GM12878 (cell line): ENCODE measurements around the gene PUM2. TPM values are rescaled to one million over a fixed set of nuclear protein-coding genes. Genes with fewer than 3 reads are reported as not detected.

Experiments
- ATAC-seq: fragments of 200-7000 bp; cut with Tn5 transposase; 3 replicates; pipeline ENCODE4 v1.9.1; 2020; ENCODE audit warnings: mild to moderate bottlenecking, moderate library complexity
- BruUV-seq: library from RNA; stranded (reverse); fragments of 400-500 nt; replicated peaks from 2 replicates; lab custom pipeline; 2021; lab: Mats Ljungman, UMichigan
- CTCF ChIA-PET: fragments of 300-600 bp; sonication (Branson Sonifier 250); formaldehyde crosslinking; extraction: SDS; loops from one replicate; lab custom pipeline; 2021; ENCODE audit warnings: inconsistent platforms; lab: Yijun Ruan, JAX
- POLR2A ChIA-PET: fragments of 350-600 bp; formaldehyde crosslinking; extraction: SDS; loops from one replicate; lab custom pipeline; 2021; ENCODE audit warnings: inconsistent platforms; lab: Charles Lee
- RAD21 ChIA-PET: fragments of 300-600 bp; sonication (Branson Sonifier 250); formaldehyde crosslinking; loops from one replicate; lab custom pipeline; 2023; ENCODE audit warnings: antibody characterized with exemption; ENCODE audit not compliant: unreplicated experiment; lab: Charles Lee
- SMC1A ChIA-PET: fragments of 300-600 bp; sonication (Branson Sonifier 250); formaldehyde crosslinking; loops from one replicate; lab custom pipeline; 2023; ENCODE audit not compliant: unreplicated experiment, uncharacterized antibody; lab: Charles Lee
- DNase-seq: peaks from one replicate; pipeline ENCODE4 v3.0.0-alpha.2; 2011; ENCODE audit warnings: low read depth, low spot score
- FAIRE-seq: peaks from 3 replicates; lab custom pipeline; 2011; peaks lifted over from hg19 to GRCh38; lab: Jason Lieb, UNC
- H2AFZ ChIP-seq: 2 replicates; pipeline ENCODE4 v1.6.0; 2011; ENCODE audit warnings: low read depth, low read length, control low read depth; ENCODE audit not compliant: control insufficient read depth
- H3K27ac ChIP-seq: 2 replicates; pipeline ENCODE4 v1.5.1; 2011; ENCODE audit warnings: control low read depth; ENCODE audit not compliant: control insufficient read depth, insufficient read depth
- H3K27me3 ChIP-seq, 2 experiments: replicated peaks in 1 of 2; 2 replicates each; pipeline versions ENCODE4 v1.6.0 to v1.6.1; 2011; ENCODE audit warnings: low read length in 1 of 2; ENCODE audit not compliant: control insufficient read depth in 2 of 2, insufficient read depth in 2 of 2
- H3K36me3 ChIP-seq, 2 experiments: 2 replicates each; pipeline ENCODE4 v1.5.1; 2011; ENCODE audit warnings: low read length in 1 of 2; ENCODE audit not compliant: control insufficient read depth in 2 of 2, insufficient read depth in 2 of 2
- H3K4me1 ChIP-seq: 2 replicates; pipeline ENCODE4 v1.6.1; 2011; ENCODE audit warnings: mild to moderate bottlenecking, low read length, moderate library complexity, mixed read lengths; ENCODE audit not compliant: control insufficient read depth, insufficient read depth
- H3K4me2 ChIP-seq: 2 replicates; pipeline ENCODE4 v1.6.0; 2011; ENCODE audit warnings: control low read depth; ENCODE audit not compliant: control insufficient read depth, insufficient read depth
- H3K4me3 ChIP-seq: fragments of 200-600 bp; sonication (generic); 2 replicates; pipeline ENCODE4 v1.5.1; 2016
- H3K79me2 ChIP-seq: 2 replicates; pipeline ENCODE4 v1.6.0; 2011; ENCODE audit warnings: low read length; ENCODE audit not compliant: control insufficient read depth, insufficient read depth
- H3K9ac ChIP-seq: 2 replicates; pipeline ENCODE4 v1.8.0; 2011; ENCODE audit warnings: low read length, control low read depth, mixed read lengths; ENCODE audit not compliant: control insufficient read depth, insufficient read depth
- H3K9me3 ChIP-seq: replicated peaks from 3 replicates; pipeline ENCODE4 v1.5.1; 2011; ENCODE audit warnings: mild to moderate bottlenecking, low read length; ENCODE audit not compliant: control insufficient read depth, insufficient read depth
- H4K20me1 ChIP-seq: 2 replicates; pipeline ENCODE4 v1.6.0; 2011; ENCODE audit not compliant: control insufficient read depth, insufficient read depth
- BHLHE40 ChIP-seq, 2 experiments: fragments of 450-650 bp in 1 of 2; IDR thresholded peaks; 2 replicates each; pipeline ENCODE4 v1.6.1; 2011 to 2017; ENCODE audit warnings: low read depth in 2 of 2, borderline replicate concordance in 1 of 2, improper control_type of control experiment in 1 of 2, low read length in 1 of 2, mild to moderate bottlenecking in 1 of 2
- BRCA1 ChIP-seq: IDR thresholded peaks from 2 replicates; pipeline ENCODE4 v1.6.1; 2011; ENCODE audit warnings: low read depth, low read length, improper control_type of control experiment
- EGR1 ChIP-seq, 2 experiments: IDR thresholded peaks; 1 replicate in 1 of 2; 2 replicates in 1 of 2; pipeline ENCODE4 v1.6.1; 2011 to 2012; ENCODE audit warnings: low read depth in 2 of 2, low read length in 2 of 2, borderline replicate concordance in 1 of 2, mild to moderate bottlenecking in 1 of 2, moderate library complexity in 1 of 2
- HDAC2 ChIP-seq: fragments of 200-600 bp; sonication (generic); IDR thresholded peaks from 2 replicates; pipeline ENCODE4 v1.6.1; 2017
- HDAC6 ChIP-seq: fragments of 200-600 bp; sonication (generic); IDR thresholded peaks from one replicate; pipeline ENCODE4 v1.8.0; 2017; ENCODE audit warnings: antibody characterized with exemption; ENCODE audit not compliant: unreplicated experiment
- NFYA ChIP-seq: IDR thresholded peaks from 2 replicates; pipeline ENCODE4 v1.6.1; 2011; ENCODE audit warnings: low read depth, mild to moderate bottlenecking, low read length, improper control_type of control experiment, borderline replicate concordance
- SREBF2 ChIP-seq: IDR thresholded peaks from 2 replicates; pipeline ENCODE4 v1.6.1; 2012; ENCODE audit warnings: mild to moderate bottlenecking, low read length
- TCF3 ChIP-seq: IDR thresholded peaks from 2 replicates; pipeline ENCODE4 v1.6.1; 2012; ENCODE audit warnings: low read depth, mild to moderate bottlenecking, low read length, borderline replicate concordance; ENCODE audit not compliant: insufficient read depth
- ZNF207 ChIP-seq: fragments of 450-650 bp; IDR thresholded peaks from 2 replicates; pipeline ENCODE4 v1.6.1; 2014; ENCODE audit warnings: antibody characterized with exemption, mild to moderate bottlenecking, borderline replicate concordance
- WGBS: methylation state at CpG from one replicate; pipeline ENCODE4 v1.1.6; 2016; ENCODE audit warnings: low lambda C conversion rate; ENCODE audit not compliant: insufficient replicate concordance, insufficient coverage; ENCODE audit errors: missing lambda C conversion rate; 5-methylcytosine and 5-hydroxymethylcytosine counted together
- in situ Hi-C: fragments of 300-500 bp; cut with MboI; formaldehyde crosslinking; loops from 9 replicates; pipeline ENCODE4 v1.14.3; 2018; ENCODE audit warnings: mixed read lengths
- intact Hi-C: fragments of 100-400 bp; cut with micrococcal nuclease; formaldehyde crosslinking; loops from one replicate; pipeline ENCODE4 v1.14.2; 2022; ENCODE audit not compliant: unreplicated experiment
- polyA plus RNA-seq, 11 experiments: library from polyadenylated mRNA; depleted of rRNA in 4 of 11; unstranded in 6 of 11; stranded (reverse) in 5 of 11; fragments of >200 nt; fragmentation: Nextera tagmentation in 4 of 11; fragmentation: Illumina TruSeq in 1 of 11; extraction: Ambion mirVana in 4 of 11; extraction: Trizol in 1 of 11; gene quantifications; 1 replicate in 1 of 11; 2 replicates in 10 of 11; pipeline versions ENCODE4 v1.2.1 to v1.2.3, GENCODE V29; 2011 to 2016; ENCODE audit warnings: inconsistent platforms in 2 of 11, missing spikeins in 2 of 11, low read depth in 1 of 11
- total RNA-seq, 4 experiments: library from RNA; depleted of rRNA in 3 of 4; stranded (reverse); fragments of >200 nt in 3 of 4; fragmentation: Illumina TruSeq in 1 of 4; extraction: Trizol in 1 of 4; gene quantifications; 2 replicates each; pipeline versions ENCODE4 v1.2.1 to v1.2.3, GENCODE V29; 2013 to 2021
- TF ChIP-seq, protein P1 (sequence below), 3 experiments: IDR thresholded peaks in 2 of 3; conservative IDR thresholded peaks in 1 of 3; 2 replicates each; pipeline ENCODE4 v1.5.1; 2011; ENCODE audit warnings: low read depth in 3 of 3, low read length in 3 of 3, mild to moderate bottlenecking in 3 of 3, control low read depth in 2 of 3, moderate library complexity in 2 of 3, inconsistent platforms in 1 of 3, mixed read lengths in 1 of 3; ENCODE audit not compliant: control insufficient read depth in 2 of 3, insufficient read depth in 1 of 3; ENCODE audit errors: extremely low read depth in 1 of 3
- TF ChIP-seq, protein P2 (sequence below): fragments of 450-650 bp; IDR thresholded peaks from 2 replicates; pipeline ENCODE4 v1.6.1; 2018; ENCODE audit warnings: mild to moderate bottlenecking, low read depth, moderate library complexity; ENCODE audit not compliant: partially characterized antibody

Gene PUM2
- total and polyA plus RNA-seq, 10 of the 15 experiments (the other 5 are each of a cell fraction or from before 2014, with no cell fraction given) = 14.5 to 87.6 (median 29.4) TPM

DNA sequence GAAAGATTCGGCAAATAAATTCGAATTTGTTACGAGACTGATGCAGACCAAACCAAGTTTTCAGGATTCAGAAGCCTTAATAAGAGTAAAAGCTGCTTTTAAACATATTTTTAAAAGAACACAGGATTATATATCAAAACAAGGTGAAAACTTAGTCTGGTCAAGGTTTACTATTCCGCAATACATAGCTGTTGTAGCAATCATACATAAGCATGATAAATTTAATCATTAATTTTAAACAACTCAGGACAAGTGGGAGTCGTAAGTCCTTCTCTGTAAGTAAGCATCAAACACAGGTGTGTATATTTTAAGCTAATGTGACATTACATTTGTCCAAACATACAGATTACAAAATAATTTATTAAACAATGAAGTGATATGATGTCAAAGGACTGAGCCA lies 57.7 kb downstream of the PUM2 start (continued):
- TF ChIP-seq BRCA1 (no peak), BHLHE40 (IDR thresholded peaks at IDR 0.05; ENCODE audit: borderline replicate concordance in 1 of 2, low read depth in 2 of 2, low read length in 1 of 2) (no peak), HDAC6 (no peak)
- TF ChIP-seq, protein P1, sequence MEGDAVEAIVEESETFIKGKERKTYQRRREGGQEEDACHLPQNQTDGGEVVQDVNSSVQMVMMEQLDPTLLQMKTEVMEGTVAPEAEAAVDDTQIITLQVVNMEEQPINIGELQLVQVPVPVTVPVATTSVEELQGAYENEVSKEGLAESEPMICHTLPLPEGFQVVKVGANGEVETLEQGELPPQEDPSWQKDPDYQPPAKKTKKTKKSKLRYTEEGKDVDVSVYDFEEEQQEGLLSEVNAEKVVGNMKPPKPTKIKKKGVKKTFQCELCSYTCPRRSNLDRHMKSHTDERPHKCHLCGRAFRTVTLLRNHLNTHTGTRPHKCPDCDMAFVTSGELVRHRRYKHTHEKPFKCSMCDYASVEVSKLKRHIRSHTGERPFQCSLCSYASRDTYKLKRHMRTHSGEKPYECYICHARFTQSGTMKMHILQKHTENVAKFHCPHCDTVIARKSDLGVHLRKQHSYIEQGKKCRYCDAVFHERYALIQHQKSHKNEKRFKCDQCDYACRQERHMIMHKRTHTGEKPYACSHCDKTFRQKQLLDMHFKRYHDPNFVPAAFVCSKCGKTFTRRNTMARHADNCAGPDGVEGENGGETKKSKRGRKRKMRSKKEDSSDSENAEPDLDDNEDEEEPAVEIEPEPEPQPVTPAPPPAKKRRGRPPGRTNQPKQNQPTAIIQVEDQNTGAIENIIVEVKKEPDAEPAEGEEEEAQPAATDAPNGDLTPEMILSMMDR (IDR thresholded peaks at IDR 0.05 in 2 of 3, conservative IDR thresholded peaks at IDR 0.05 in 1 of 3; ENCODE audit: control insufficient read depth in 2 of 3, extremely low read depth in 1 of 3, insufficient read depth in 1 of 3, low read depth in 3 of 3, low read length in 3 of 3) = no peak

DNA sequence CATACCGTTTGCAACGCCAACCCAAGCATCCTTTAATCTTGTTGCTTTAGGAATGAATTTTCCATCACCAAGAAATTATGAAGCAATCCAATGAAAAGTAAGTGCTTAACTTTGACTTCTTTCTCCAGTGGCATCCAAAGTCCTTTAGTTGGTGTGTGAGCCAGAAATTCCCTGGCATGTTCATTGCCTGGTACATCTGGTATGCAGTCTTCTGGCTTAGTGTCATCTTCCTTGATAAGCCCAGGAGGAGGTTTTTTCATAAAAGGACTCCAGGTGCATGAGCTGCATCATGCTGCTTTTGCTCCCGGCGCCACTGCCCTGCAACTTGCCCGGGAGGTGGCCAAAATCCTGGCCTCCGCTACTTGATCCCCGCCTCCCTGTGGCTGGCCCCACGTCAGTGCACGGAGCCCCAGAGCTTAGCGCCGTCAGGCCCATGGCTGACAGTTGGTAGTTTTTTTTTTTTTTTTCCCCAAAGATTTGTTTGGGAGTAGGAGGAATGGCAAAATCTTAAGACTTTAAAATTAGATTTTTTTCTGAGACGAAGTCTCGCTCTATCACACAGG lies 58.7 kb downstream of the PUM2 start:
- no peak overlapping the region for H2AFZ ChIP-seq
- no peak overlapping the region for H3K4me2 ChIP-seq
- H3K4me3 ChIP-seq = no peak overlapping the region
- SMC1A ChIA-PET = interaction anchor here (1.3 to 1.7 kb wide), 2 partner anchors 14 to 46 kb away, joined by 3 to 5 read pairs; no protein-coding TSS in a partner anchor
- peaks cover 3 to 37% of the 10 kb centered on the region in 2 experiments for H3K36me3 ChIP-seq
- DNase-seq = no peak
- H4K20me1 ChIP-seq = no peaks in the 10 kb centered on the region
- BruUV-seq = no TSS peak
- RAD21 ChIA-PET = interaction anchor here (1.9 kb wide), 1 partner anchor 156 kb away, joined by 5 read pairs; no protein-coding TSS in a partner anchor
- intact Hi-C loops = no loop called here
- WGBS = 100% methylated on average over 13 of the region's 13 CpGs
- no peak for TF ChIP-seq NFYA
- no peak for TF ChIP-seq ZNF207
- TF ChIP-seq, protein P2, sequence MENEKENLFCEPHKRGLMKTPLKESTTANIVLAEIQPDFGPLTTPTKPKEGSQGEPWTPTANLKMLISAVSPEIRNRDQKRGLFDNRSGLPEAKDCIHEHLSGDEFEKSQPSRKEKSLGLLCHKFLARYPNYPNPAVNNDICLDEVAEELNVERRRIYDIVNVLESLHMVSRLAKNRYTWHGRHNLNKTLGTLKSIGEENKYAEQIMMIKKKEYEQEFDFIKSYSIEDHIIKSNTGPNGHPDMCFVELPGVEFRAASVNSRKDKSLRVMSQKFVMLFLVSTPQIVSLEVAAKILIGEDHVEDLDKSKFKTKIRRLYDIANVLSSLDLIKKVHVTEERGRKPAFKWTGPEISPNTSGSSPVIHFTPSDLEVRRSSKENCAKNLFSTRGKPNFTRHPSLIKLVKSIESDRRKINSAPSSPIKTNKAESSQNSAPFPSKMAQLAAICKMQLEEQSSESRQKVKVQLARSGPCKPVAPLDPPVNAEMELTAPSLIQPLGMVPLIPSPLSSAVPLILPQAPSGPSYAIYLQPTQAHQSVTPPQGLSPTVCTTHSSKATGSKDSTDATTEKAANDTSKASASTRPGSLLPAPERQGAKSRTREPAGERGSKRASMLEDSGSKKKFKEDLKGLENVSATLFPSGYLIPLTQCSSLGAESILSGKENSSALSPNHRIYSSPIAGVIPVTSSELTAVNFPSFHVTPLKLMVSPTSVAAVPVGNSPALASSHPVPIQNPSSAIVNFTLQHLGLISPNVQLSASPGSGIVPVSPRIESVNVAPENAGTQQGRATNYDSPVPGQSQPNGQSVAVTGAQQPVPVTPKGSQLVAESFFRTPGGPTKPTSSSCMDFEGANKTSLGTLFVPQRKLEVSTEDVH = no peak
- no peak for TF ChIP-seq HDAC2
- no peak for TF ChIP-seq EGR1 (IDR thresholded peaks at IDR 0.05; ENCODE audit: borderline replicate concordance in 1 of 2, low read depth in 2 of 2, low read length in 2 of 2)
- no peak for TF ChIP-seq TCF3
- no peak for TF ChIP-seq SREBF2
- TF ChIP-seq, all 136 proteins: peak for 0
- no peaks in the 10 kb centered on the region for H3K9me3 ChIP-seq
- FAIRE-seq (no peak), ATAC-seq (no peak)
- in situ Hi-C loops = no loop called here
- no peak overlapping the region for H3K9ac ChIP-seq
- no peaks in the 10 kb centered on the region; the same call in none of the 2 replicates for H3K79me2 ChIP-seq
- H3K27ac ChIP-seq = no peak overlapping the region
- no peaks in the 10 kb centered on the region for H3K27me3 ChIP-seq
- POLR2A ChIA-PET = interaction anchor here (0.7 kb wide), 2 partner anchors 8 to 58 kb away, joined by 3 to 4 read pairs; no protein-coding TSS in a partner anchor
- CTCF ChIA-PET = interaction anchor here (0.6 to 1.6 kb wide), 9 partner anchors 12 to 239 kb away, joined by 3 to 9 read pairs (median 4); no protein-coding TSS in a partner anchor
- H3K4me1 ChIP-seq = no peaks in the 10 kb centered on the region
